ENCODE data around the gene HES4. TPM values are rescaled to one million over a fixed set of nuclear protein-coding genes. Genes with fewer than 3 reads are reported as not detected.

The HES4 gene
- total and polyA plus RNA-seq, 2 of the 13 experiments (the other 11 are each of a cell fraction or from before 2014, with no cell fraction given): 8.8 to 10.6 TPM

GRCh38 chr1:995665-996633 is 3.9 kb downstream of the HES4 start (continued):
- no peak for TF ChIP-seq GTF3A (CRISPR knock-in tag; conservative IDR thresholded peaks at IDR 0.05)
- TF ChIP-seq AGO1 (IDR thresholded peaks at IDR 0.05; ENCODE audit: low read depth, low read length, poor library complexity, severe bottlenecking): peak; percentile 62
- TF ChIP-seq ZNF567 (CRISPR knock-in tag; IDR thresholded peaks at IDR 0.05; ENCODE audit: borderline replicate concordance): no peak
- TF ChIP-seq FOXP4 (CRISPR knock-in tag; IDR thresholded peaks at IDR 0.05): peak; percentile 69; the same call in 1 of the 2 replicates
- no peak; the same call in 1 of the 2 replicates for TF ChIP-seq SP4 (CRISPR knock-in tag; IDR thresholded peaks at IDR 0.05)
- TF ChIP-seq POGZ (CRISPR knock-in tag; IDR thresholded peaks at IDR 0.05): no peak
- no peak for TF ChIP-seq ZNF766 (CRISPR knock-in tag; IDR thresholded peaks at IDR 0.05; ENCODE audit: borderline replicate concordance)
- 0 out of 2 replicates have a peak, but pooled peaks have one; percentile 20 for TF ChIP-seq DPF2 (CRISPR knock-in tag; IDR thresholded peaks at IDR 0.05; ENCODE audit: borderline replicate concordance, low read depth)
- peak; percentile 61 for TF ChIP-seq SALL1 (CRISPR knock-in tag; IDR thresholded peaks at IDR 0.05)
- TF ChIP-seq HNRNPL (IDR thresholded peaks at IDR 0.05; ENCODE audit: low read depth, low read length): no peak
- peak; percentile 16; the same call in 1 of the 2 replicates for TF ChIP-seq ETV5 (CRISPR knock-in tag; IDR thresholded peaks at IDR 0.05; ENCODE audit: borderline replicate concordance)
- TF ChIP-seq ZNF263 (CRISPR knock-in tag; IDR thresholded peaks at IDR 0.05): no peak
- peak; percentile 45 for TF ChIP-seq ARID5B (CRISPR knock-in tag; IDR thresholded peaks at IDR 0.05)
- no peak for TF ChIP-seq KLF12 (CRISPR knock-in tag; IDR thresholded peaks at IDR 0.05; ENCODE audit: borderline replicate concordance)
- TF ChIP-seq AGO2 (optimal IDR thresholded peaks at IDR 0.05; ENCODE audit: low read depth, low read length): peak; percentile 49
- no peak for TF ChIP-seq ZNF800 (CRISPR knock-in tag; IDR thresholded peaks at IDR 0.05)
- TF ChIP-seq GABPB1 (CRISPR knock-in tag; IDR thresholded peaks at IDR 0.05): no peak
- TF ChIP-seq REL (CRISPR knock-in tag; conservative IDR thresholded peaks at IDR 0.05): no peak
- no peak; the same call in 1 of the 2 replicates for TF ChIP-seq TFDP2 (CRISPR knock-in tag; IDR thresholded peaks at IDR 0.05)

All from HepG2 (cell line).